HepG2 (cell line): ENCODE data around the gene HEXD. TPM values are rescaled to one million over a fixed set of nuclear protein-coding genes. Genes with fewer than 3 reads are reported as not detected.

Source experiments
- ARID5B ChIP-seq: IDR thresholded peaks from 2 replicates; pipeline ENCODE4 v1.4.0; 2020; ENCODE audit warnings: mild to moderate bottlenecking, missing genetic modification reagents
- ELF3 ChIP-seq: IDR thresholded peaks from 2 replicates; pipeline ENCODE4 v1.6.1; 2016; ENCODE audit warnings: missing genetic modification reagents, missing compliant biosample characterization
- FOXA1 ChIP-seq, 2 experiments: fragments of 450-650 bp in 1 of 2; sonication (generic) in 1 of 2; formaldehyde crosslinking in 1 of 2; IDR thresholded peaks; 2 replicates each; pipeline versions ENCODE4 v1.4.0 to v1.6.1; 2016 to 2020; ENCODE audit warnings: missing genetic modification reagents in 1 of 2
- MEIS1 ChIP-seq: sonication (generic); formaldehyde crosslinking; IDR thresholded peaks from 2 replicates; pipeline ENCODE4 v1.9.0; 2021; ENCODE audit warnings: mild to moderate bottlenecking, missing genetic modification reagents, moderate library complexity, borderline replicate concordance
- RFX5 ChIP-seq: IDR thresholded peaks from 2 replicates; pipeline ENCODE4 v1.6.1; 2011; ENCODE audit warnings: low read depth, low read length, improper control_type of control experiment
- SATB2 ChIP-seq: sonication (generic); formaldehyde crosslinking; IDR thresholded peaks from 2 replicates; pipeline ENCODE4 v1.5.0; 2020; ENCODE audit warnings: missing genetic modification reagents
- SP140L ChIP-seq: sonication (generic); formaldehyde crosslinking; IDR thresholded peaks from 2 replicates; pipeline ENCODE4 v1.4.0; 2020; ENCODE audit warnings: missing genetic modification reagents, borderline replicate concordance
- TBX2 ChIP-seq: sonication (generic); formaldehyde crosslinking; IDR thresholded peaks from 2 replicates; pipeline ENCODE4 v1.5.0; 2020; ENCODE audit warnings: missing genetic modification reagents, mild to moderate bottlenecking, borderline replicate concordance
- TP53 ChIP-seq: sonication (generic); formaldehyde crosslinking; conservative IDR thresholded peaks from 2 replicates; pipeline ENCODE4 v1.4.0; 2020; ENCODE audit warnings: missing genetic modification reagents
- ZFP82 ChIP-seq: sonication (generic); formaldehyde crosslinking; IDR thresholded peaks from 2 replicates; pipeline ENCODE4 v1.5.1; 2020; ENCODE audit warnings: mild to moderate bottlenecking, missing genetic modification reagents, borderline replicate concordance
- ZNF136 ChIP-seq: sonication (generic); formaldehyde crosslinking; IDR thresholded peaks from 2 replicates; pipeline ENCODE4 v1.8.1; 2022; ENCODE audit warnings: low read depth, mild to moderate bottlenecking, moderate library complexity, missing genetic modification reagents
- ZNF343 ChIP-seq: sonication (generic); formaldehyde crosslinking; IDR thresholded peaks from 2 replicates; pipeline ENCODE4 v1.4.0; 2020; ENCODE audit warnings: mild to moderate bottlenecking, missing genetic modification reagents
- ZSCAN12 ChIP-seq: sonication (generic); formaldehyde crosslinking; IDR thresholded peaks from 2 replicates; pipeline ENCODE4 v1.9.0; 2021; ENCODE audit warnings: mild to moderate bottlenecking, missing genetic modification reagents
- polyA plus RNA-seq, 8 experiments: library from polyadenylated mRNA; depleted of rRNA in 3 of 8; stranded (reverse) in 7 of 8; unstranded in 1 of 8; fragments of >200 nt; fragmentation: Illumina TruSeq in 4 of 8; extraction: Trizol in 4 of 8; gene quantifications; 2 replicates each; pipeline versions ENCODE4 v1.2.1 to v1.2.3, GENCODE V29; 2011 to 2016; ENCODE audit warnings: low read depth in 4 of 8, missing spikeins in 1 of 8, mixed read lengths in 1 of 8; ENCODE audit not compliant: insufficient read depth in 1 of 8
- total RNA-seq, 5 experiments: library from RNA; depleted of rRNA; stranded (reverse); fragments of >200 nt; fragmentation: Illumina TruSeq; extraction: Trizol; gene quantifications; 2 replicates each; pipeline ENCODE4 v1.2.3, GENCODE V29; 2016; ENCODE audit warnings: low read depth in 1 of 5
- TF ChIP-seq, protein P1 (sequence below): sonication (generic); formaldehyde crosslinking; IDR thresholded peaks from 2 replicates; pipeline ENCODE4 v1.5.0; 2020; ENCODE audit warnings: mild to moderate bottlenecking, missing genetic modification reagents, borderline replicate concordance
- TF ChIP-seq, protein P2 (sequence below): IDR thresholded peaks from 2 replicates; pipeline ENCODE4 v1.6.1; 2016; ENCODE audit warnings: low read depth

HEXD gene
- total and polyA plus RNA-seq, 2 of the 13 experiments (the other 11 are each of a cell fraction or from before 2014, with no cell fraction given) = 22.3 to 41.8 TPM

GRCh38 chr17:82388223-82388921 is 29.8 kb upstream of the HEXD start (continued):
- TF ChIP-seq ELF3 (CRISPR knock-in tag) (0 out of 2 replicates have a peak, but pooled peaks have one; percentile 25), ARID5B (CRISPR knock-in tag) (peak; percentile 38; the same call in 1 of the 2 replicates), RFX5 (no peak), MEIS1 (CRISPR knock-in tag) (no peak), SATB2 (CRISPR knock-in tag) (no peak), ZSCAN12 (CRISPR knock-in tag) (no peak), ZFP82 (no peak), ZNF343 (CRISPR knock-in tag) (no peak), TBX2 (CRISPR knock-in tag) (0 out of 2 replicates have a peak, but pooled peaks have one; percentile 44), ZNF136 (CRISPR knock-in tag) (0 out of 2 replicates have a peak, but pooled peaks have one; percentile 29), FOXA1 (IDR thresholded peaks at IDR 0.05) (no peak), FOXA1 (CRISPR knock-in tag; IDR thresholded peaks at IDR 0.05) (peak; percentile 18; the same call in 1 of the 2 replicates), SP140L (CRISPR knock-in tag) (no peak), TP53 (CRISPR knock-in tag) (0 out of 2 replicates have a peak, but pooled peaks have one; percentile 57)
- TF ChIP-seq, protein P1, sequence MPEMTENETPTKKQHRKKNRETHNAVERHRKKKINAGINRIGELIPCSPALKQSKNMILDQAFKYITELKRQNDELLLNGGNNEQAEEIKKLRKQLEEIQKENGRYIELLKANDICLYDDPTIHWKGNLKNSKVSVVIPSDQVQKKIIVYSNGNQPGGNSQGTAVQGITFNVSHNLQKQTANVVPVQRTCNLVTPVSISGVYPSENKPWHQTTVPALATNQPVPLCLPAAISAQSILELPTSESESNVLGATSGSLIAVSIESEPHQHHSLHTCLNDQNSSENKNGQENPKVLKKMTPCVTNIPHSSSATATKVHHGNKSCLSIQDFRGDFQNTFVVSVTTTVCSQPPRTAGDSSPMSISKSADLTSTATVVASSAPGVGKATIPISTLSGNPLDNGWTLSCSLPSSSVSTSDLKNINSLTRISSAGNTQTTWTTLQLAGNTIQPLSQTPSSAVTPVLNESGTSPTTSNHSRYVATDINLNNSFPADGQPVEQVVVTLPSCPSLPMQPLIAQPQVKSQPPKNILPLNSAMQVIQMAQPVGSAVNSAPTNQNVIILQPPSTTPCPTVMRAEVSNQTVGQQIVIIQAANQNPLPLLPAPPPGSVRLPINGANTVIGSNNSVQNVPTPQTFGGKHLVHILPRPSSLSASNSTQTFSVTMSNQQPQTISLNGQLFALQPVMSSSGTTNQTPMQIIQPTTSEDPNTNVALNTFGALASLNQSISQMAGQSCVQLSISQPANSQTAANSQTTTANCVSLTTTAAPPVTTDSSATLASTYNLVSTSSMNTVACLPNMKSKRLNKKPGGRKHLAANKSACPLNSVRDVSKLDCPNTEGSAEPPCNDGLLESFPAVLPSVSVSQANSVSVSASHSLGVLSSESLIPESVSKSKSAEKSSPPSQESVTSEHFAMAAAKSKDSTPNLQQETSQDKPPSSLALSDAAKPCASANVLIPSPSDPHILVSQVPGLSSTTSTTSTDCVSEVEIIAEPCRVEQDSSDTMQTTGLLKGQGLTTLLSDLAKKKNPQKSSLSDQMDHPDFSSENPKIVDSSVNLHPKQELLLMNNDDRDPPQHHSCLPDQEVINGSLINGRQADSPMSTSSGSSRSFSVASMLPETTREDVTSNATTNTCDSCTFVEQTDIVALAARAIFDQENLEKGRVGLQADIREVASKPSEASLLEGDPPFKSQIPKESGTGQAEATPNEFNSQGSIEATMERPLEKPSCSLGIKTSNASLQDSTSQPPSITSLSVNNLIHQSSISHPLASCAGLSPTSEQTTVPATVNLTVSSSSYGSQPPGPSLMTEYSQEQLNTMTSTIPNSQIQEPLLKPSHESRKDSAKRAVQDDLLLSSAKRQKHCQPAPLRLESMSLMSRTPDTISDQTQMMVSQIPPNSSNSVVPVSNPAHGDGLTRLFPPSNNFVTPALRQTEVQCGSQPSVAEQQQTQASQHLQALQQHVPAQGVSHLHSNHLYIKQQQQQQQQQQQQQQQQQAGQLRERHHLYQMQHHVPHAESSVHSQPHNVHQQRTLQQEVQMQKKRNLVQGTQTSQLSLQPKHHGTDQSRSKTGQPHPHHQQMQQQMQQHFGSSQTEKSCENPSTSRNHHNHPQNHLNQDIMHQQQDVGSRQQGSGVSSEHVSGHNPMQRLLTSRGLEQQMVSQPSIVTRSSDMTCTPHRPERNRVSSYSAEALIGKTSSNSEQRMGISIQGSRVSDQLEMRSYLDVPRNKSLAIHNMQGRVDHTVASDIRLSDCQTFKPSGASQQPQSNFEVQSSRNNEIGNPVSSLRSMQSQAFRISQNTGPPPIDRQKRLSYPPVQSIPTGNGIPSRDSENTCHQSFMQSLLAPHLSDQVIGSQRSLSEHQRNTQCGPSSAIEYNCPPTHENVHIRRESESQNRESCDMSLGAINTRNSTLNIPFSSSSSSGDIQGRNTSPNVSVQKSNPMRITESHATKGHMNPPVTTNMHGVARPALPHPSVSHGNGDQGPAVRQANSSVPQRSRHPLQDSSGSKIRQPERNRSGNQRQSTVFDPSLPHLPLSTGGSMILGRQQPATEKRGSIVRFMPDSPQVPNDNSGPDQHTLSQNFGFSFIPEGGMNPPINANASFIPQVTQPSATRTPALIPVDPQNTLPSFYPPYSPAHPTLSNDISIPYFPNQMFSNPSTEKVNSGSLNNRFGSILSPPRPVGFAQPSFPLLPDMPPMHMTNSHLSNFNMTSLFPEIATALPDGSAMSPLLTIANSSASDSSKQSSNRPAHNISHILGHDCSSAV = no peak
- TF ChIP-seq, protein P2, sequence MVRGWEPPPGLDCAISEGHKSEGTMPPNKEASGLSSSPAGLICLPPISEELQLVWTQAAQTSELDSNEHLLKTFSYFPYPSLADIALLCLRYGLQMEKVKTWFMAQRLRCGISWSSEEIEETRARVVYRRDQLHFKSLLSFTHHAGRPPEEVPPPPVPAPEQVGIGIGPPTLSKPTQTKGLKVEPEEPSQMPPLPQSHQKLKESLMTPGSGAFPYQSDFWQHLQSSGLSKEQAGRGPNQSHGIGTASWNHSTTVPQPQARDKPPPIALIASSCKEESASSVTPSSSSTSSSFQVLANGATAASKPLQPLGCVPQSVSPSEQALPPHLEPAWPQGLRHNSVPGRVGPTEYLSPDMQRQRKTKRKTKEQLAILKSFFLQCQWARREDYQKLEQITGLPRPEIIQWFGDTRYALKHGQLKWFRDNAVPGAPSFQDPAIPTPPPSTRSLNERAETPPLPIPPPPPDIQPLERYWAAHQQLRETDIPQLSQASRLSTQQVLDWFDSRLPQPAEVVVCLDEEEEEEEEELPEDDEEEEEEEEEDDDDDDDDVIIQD (CRISPR knock-in tag) = 0 out of 2 replicates have a peak, but pooled peaks have one; percentile 20
